ENCODE measurements around the gene TTYH2. TPM values are rescaled to one million over a fixed set of nuclear protein-coding genes. Genes with fewer than 3 reads are reported as not detected.

The TTYH2 gene
- total RNA-seq, 6 experiments from 2014 or later, result 0.60 to 1.8 (median 1.3) TPM

DNA sequence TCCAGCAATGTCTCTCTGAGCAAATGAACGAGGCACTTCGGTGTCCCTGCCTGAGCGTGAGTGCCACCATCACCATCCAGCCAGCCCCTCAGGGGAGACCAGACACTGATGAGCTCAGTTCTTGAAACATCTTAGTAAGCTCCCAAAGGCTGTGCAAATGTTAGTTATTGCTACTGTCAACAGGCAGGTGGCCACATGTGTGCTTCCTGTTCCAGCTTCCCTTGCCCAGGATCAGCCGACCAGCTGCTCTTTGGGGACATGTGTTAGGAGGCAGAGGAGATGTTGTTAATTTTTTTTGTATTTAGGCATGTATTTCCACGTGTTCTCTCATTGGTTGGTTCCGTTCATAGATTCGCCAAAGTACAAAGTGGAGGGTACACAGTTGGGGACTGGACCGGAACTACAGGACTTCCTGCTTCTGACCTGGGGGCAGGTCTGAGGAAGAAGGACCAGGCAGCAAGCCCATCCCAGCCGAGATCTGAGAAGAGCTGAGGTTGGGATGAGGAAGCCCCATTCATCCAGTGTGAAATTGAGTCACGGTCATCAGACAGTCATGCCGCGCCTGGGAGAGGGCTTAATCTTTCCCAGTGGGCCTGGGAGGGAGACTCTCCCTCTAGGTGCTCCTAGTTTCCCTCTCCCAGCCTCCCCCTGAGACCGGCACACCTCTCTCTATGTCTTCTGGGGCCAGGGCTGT lies 3.8 kb downstream of the TTYH2 start:
- Histone ChIP-seq H3K36me3 (no peaks in the 10 kb centered on the region), H3K27me3 (no peaks in the 10 kb centered on the region), H3K4me1 (peaks cover 0 to 12% (median 2%) of the 10 kb centered on the region in 4 donors), H3K27ac (no peak overlapping the region), H3K4me3 (no peak overlapping the region), H3K9me3 (no peaks in the 10 kb centered on the region)
- DNase-seq (no peak), ATAC-seq (no peak)
- intact Hi-C loops (cut with DNase I), result no loop called here
- TF ChIP-seq POLR2A (IDR thresholded peaks at IDR 0.05), result no peak
- TF ChIP-seq, protein P1, sequence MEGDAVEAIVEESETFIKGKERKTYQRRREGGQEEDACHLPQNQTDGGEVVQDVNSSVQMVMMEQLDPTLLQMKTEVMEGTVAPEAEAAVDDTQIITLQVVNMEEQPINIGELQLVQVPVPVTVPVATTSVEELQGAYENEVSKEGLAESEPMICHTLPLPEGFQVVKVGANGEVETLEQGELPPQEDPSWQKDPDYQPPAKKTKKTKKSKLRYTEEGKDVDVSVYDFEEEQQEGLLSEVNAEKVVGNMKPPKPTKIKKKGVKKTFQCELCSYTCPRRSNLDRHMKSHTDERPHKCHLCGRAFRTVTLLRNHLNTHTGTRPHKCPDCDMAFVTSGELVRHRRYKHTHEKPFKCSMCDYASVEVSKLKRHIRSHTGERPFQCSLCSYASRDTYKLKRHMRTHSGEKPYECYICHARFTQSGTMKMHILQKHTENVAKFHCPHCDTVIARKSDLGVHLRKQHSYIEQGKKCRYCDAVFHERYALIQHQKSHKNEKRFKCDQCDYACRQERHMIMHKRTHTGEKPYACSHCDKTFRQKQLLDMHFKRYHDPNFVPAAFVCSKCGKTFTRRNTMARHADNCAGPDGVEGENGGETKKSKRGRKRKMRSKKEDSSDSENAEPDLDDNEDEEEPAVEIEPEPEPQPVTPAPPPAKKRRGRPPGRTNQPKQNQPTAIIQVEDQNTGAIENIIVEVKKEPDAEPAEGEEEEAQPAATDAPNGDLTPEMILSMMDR (IDR thresholded peaks at IDR 0.05), result no peak
- 50% methylated on average over 5 of the region's 13 CpGs for WGBS (ENCODE audit: insufficient coverage, low coverage, low lambda C conversion rate, missing lambda C conversion rate)

DNA sequence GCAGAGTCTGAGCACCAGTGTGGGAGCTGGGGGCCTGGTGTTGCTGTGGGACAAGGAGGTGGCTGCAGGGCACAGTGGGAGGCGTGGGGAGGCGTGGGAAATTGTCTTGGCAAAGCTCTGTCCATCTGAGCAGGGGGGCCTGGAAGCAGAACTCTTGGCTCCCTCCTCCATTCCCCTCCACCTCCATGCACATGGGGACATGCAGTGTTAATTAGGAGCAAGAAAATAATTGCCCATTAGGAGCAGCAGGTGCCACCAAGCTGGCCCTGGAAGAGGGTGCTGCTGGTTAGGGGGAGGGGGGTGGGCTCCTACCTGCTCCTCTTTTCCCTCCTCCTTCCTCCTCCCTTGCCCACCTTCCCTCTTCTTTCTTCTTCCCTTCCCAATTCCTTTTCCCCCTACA lies 4.5 kb downstream of the TTYH2 start:
- H3K9me3 ChIP-seq, result no peaks in the 10 kb centered on the region
- intact Hi-C loops (cut with DNase I), result no loop called here
- peaks cover 0 to 6% (median 0%) of the 10 kb centered on the region in 4 donors for H3K4me1 ChIP-seq
- H3K27me3 ChIP-seq, result no peaks in the 10 kb centered on the region
- DNase-seq (no peak), ATAC-seq (no peak)
- no peaks in the 10 kb centered on the region for H3K36me3 ChIP-seq
- H3K27ac ChIP-seq, result no peak overlapping the region
- H3K4me3 ChIP-seq, result no peak overlapping the region
- TF ChIP-seq POLR2A (IDR thresholded peaks at IDR 0.05), result no peak
- TF ChIP-seq, protein P1 (IDR thresholded peaks at IDR 0.05), result no peak
- WGBS (ENCODE audit: insufficient coverage, low coverage, low lambda C conversion rate, missing lambda C conversion rate), result no CpG with 5 or more reads among the region's 2 CpGs

DNA sequence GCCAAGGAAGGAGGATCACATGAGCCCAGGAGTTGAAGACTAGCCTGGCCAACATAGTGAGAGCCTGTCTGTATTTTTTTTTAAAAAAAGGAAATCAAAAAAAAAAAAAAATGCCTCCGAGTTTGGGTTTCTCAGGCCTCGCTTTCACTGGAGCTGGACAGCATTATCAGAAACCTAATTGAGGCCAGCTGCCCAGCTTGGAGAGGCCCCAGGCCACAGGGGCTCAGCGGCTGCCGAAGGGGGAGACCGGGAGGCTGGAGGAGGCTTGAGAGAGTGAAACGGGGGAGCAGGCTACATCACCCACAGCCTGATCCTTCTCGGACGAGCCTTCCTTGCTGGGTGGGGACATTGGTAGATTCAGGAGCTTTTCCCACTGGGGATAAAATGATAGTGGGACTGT lies 5.1 kb downstream of the TTYH2 start:
- WGBS (ENCODE audit: insufficient coverage, low coverage, low lambda C conversion rate, missing lambda C conversion rate), result 56% methylated on average over 2 of the region's 8 CpGs
- no peak overlapping the region for H3K27ac ChIP-seq
- intact Hi-C loops (cut with DNase I), result no loop called here
- ATAC-seq (no peak), DNase-seq (no peak)
- H3K4me3 ChIP-seq, result no peak overlapping the region
- H3K4me1 ChIP-seq, result peaks cover 0 to 6% (median 0%) of the 10 kb centered on the region in 4 donors
- H3K36me3 ChIP-seq, result no peaks in the 10 kb centered on the region
- no peaks in the 10 kb centered on the region for H3K27me3 ChIP-seq
- H3K9me3 ChIP-seq, result no peaks in the 10 kb centered on the region
- TF ChIP-seq POLR2A (IDR thresholded peaks at IDR 0.05), result no peak
- TF ChIP-seq, protein P1 (IDR thresholded peaks at IDR 0.05), result no peak

DNA sequence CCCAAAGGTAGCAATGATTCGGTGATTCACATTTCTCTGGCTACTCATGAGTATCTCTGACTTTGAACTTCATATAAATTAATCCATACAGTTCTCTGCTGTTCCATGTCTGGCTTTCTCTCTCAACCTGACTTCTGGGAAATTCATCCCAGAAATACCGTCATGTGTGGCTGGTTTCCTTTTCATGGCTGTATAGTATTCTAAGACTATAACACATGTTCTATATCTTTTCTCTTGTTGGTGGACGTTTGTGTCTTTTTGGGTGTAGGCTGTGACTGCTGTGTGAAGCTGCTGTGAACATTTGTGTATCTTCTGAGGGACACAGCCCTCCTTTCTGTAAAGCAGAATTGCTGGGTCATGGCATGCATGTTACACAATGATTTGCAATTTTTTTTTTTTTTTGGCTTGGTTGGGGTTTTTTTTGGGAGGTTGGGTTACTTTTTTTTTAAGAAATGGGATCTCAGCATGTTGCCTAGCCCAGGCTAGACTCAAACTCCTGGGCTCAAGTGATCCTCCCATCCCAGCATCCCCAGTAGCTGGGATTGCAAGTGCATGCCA lies 6.3 kb downstream of the TTYH2 start:
- TF ChIP-seq POLR2A (IDR thresholded peaks at IDR 0.05), result no peak
- TF ChIP-seq, protein P1 (IDR thresholded peaks at IDR 0.05), result no peak

More for the DNA sequence above, 6.3 kb downstream of the TTYH2 start:
- Histone ChIP-seq H3K27me3 (no peaks in the 10 kb centered on the region), H3K36me3 (no peaks in the 10 kb centered on the region), H3K4me3 (no peak overlapping the region), H3K9me3 (no peaks in the 10 kb centered on the region), H3K4me1 (no peaks in the 10 kb centered on the region), H3K27ac (no peak overlapping the region)
- ATAC-seq, result no peak
- no peak for DNase-seq
- intact Hi-C loops (cut with DNase I), result no loop called here
- WGBS (ENCODE audit: insufficient coverage, low coverage, low lambda C conversion rate, missing lambda C conversion rate), result 73% methylated on average over 3 of the region's 3 CpGs

Data from right lobe of liver (tissue), 6 donors.